Measurements from ENCODE around the gene SLC17A5. TPM values are rescaled to one million over a fixed set of nuclear protein-coding genes. Genes with fewer than 3 reads are reported as not detected.

The SLC17A5 gene
- total and polyA plus RNA-seq, 9 of the 15 experiments (the other 6 are each of a cell fraction or from before 2014, with no cell fraction given): 1.3 to 7.2 (median 3.4) TPM

GRCh38 chr6:73675466-73676098 is 21.8 kb upstream of the SLC17A5 start (continued):
- TF ChIP-seq CREB5 (CRISPR knock-in tag; IDR thresholded peaks at IDR 0.05) (no peak), NCOR1 (IDR thresholded peaks at IDR 0.05) (no peak), U2AF2 (optimal IDR thresholded peaks at IDR 0.05; ENCODE audit: low read depth, low read length) (no peak), ATF6 (CRISPR knock-in tag; IDR thresholded peaks at IDR 0.05) (no peak), NCOA1 (IDR thresholded peaks at IDR 0.05; ENCODE audit: low read depth) (no peak), EGR1 (conservative IDR thresholded peaks at IDR 0.05) (no peak), KAT8 (IDR thresholded peaks at IDR 0.05; ENCODE audit: low read depth) (no peak), MCM3 (IDR thresholded peaks at IDR 0.05) (no peak), RBFOX2 (IDR thresholded peaks at IDR 0.05; ENCODE audit: low read depth, low read length) (no peak), ZBTB5 (IDR thresholded peaks at IDR 0.05) (no peak), KHSRP (IDR thresholded peaks at IDR 0.05) (no peak), RBM15 (IDR thresholded peaks at IDR 0.05; ENCODE audit: insufficient read depth, low read length) (no peak), EP300 (IDR thresholded peaks at IDR 0.05; ENCODE audit: low read length) (no peak), PURB (CRISPR knock-in tag; IDR thresholded peaks at IDR 0.05; ENCODE audit: low read depth) (no peak), MAZ (CRISPR knock-in tag; conservative IDR thresholded peaks at IDR 0.05 in 1 of 2, IDR thresholded peaks at IDR 0.05 in 1 of 2) (no peak), GABPB2 (CRISPR knock-in tag; conservative IDR thresholded peaks at IDR 0.05) (no peak), ZNF140 (CRISPR knock-in tag; IDR thresholded peaks at IDR 0.05) (no peak), TFAP4 (CRISPR knock-in tag; IDR thresholded peaks at IDR 0.05; ENCODE audit: borderline replicate concordance) (peak; percentile 17; the same call in 1 of the 2 replicates), ESRRB (CRISPR knock-in tag; IDR thresholded peaks at IDR 0.05; ENCODE audit: borderline replicate concordance) (no peak)

Measured in K562 (cell line).